K562 (cell line): ENCODE measurements around the gene GET4. TPM values are rescaled to one million over a fixed set of nuclear protein-coding genes. Genes with fewer than 3 reads are reported as not detected.

Experiments used
- ATAC-seq: fragments of 200-7000 bp; cut with Tn5 transposase; 3 replicates; pipeline ENCODE4 v1.9.1; 2020; ENCODE audit warnings: moderate library complexity
- BruUV-seq: library from RNA; stranded (reverse); fragments of 400-500 nt; replicated peaks from 2 replicates; lab custom pipeline; 2021; lab: Mats Ljungman, UMichigan
- CTCF ChIA-PET: fragments of 300-600 bp; formaldehyde crosslinking; extraction: SDS; loops from one replicate; lab custom pipeline; 2021; ENCODE audit warnings: low intra/inter-chr PET ratio; lab: Yijun Ruan, JAX
- POLR2A ChIA-PET: fragments of 300-600, 350-650 bp; sonication (Branson Sonifier 250); formaldehyde crosslinking; extraction: SDS; loops from one replicate; lab custom pipeline; 2021; ENCODE audit warnings: antibody characterized with exemption, inconsistent platforms; lab: Yijun Ruan, JAX
- DNase-seq, 4 experiments: peaks; one replicate each; pipeline versions ENCODE4 v3.0.0 to v3.0.0-alpha.2; 2011 to 2018; ENCODE audit warnings: low spot score in 3 of 4, mixed read lengths in 3 of 4; ENCODE audit errors: extremely low read depth in 1 of 4
- FAIRE-seq: peaks from 2 replicates; lab custom pipeline; 2011; peaks lifted over from hg19 to GRCh38; lab: Jason Lieb, UNC
- H2AFZ ChIP-seq: 2 replicates; pipeline ENCODE4 v1.6.0; 2011; ENCODE audit warnings: low read depth, low read length, control low read depth, inconsistent platforms
- H3K27ac ChIP-seq: fragments of 200-600 bp; 3 replicates; pipeline ENCODE4 v1.8.0; 2011; ENCODE audit warnings: low read depth, mild to moderate bottlenecking, control low read depth, inconsistent platforms, low read length, moderate library complexity, mixed read lengths; ENCODE audit errors: extremely low read depth
- H3K27me3 ChIP-seq, 2 experiments: fragments of 300-600 bp in 1 of 2; 2 replicates in 1 of 2; 3 replicates in 1 of 2; pipeline versions ENCODE4 v1.6.0 to v1.8.0; 2011; ENCODE audit warnings: inconsistent platforms in 2 of 2, low read length in 2 of 2, mild to moderate bottlenecking in 1 of 2, mixed read lengths in 1 of 2, moderate library complexity in 1 of 2; ENCODE audit not compliant: control insufficient read depth in 2 of 2, insufficient read depth in 2 of 2
- H3K36me3 ChIP-seq: fragments of 300-600 bp; 3 replicates; pipeline ENCODE4 v1.8.0; 2011; ENCODE audit warnings: mild to moderate bottlenecking, low read length, inconsistent platforms; ENCODE audit not compliant: control insufficient read depth, insufficient read depth
- H3K4me1 ChIP-seq, 2 experiments: fragments of 200-600 bp in 1 of 2; replicated peaks in 1 of 2; 2 replicates in 1 of 2; 3 replicates in 1 of 2; pipeline versions ENCODE4 v1.5.1 to v1.8.0; 2011; ENCODE audit warnings: inconsistent platforms in 2 of 2, low read length in 2 of 2, mild to moderate bottlenecking in 1 of 2, mixed read lengths in 1 of 2, moderate library complexity in 1 of 2; ENCODE audit not compliant: control insufficient read depth in 2 of 2, insufficient read depth in 2 of 2
- H3K4me2 ChIP-seq: 2 replicates; pipeline ENCODE4 v1.6.1; 2011; ENCODE audit warnings: low read length, control low read depth, inconsistent platforms, mixed read lengths; ENCODE audit not compliant: insufficient read depth
- H3K4me3 ChIP-seq: fragments of 200-600 bp; sonication (generic), shearing (Covaris generic); 2 replicates; pipeline ENCODE4 v1.5.1; 2016; ENCODE audit warnings: control low read depth, inconsistent platforms
- H3K79me2 ChIP-seq: fragments of 200-600 bp; 3 replicates; pipeline ENCODE4 v1.8.0; 2011; ENCODE audit warnings: low read length, inconsistent platforms; ENCODE audit not compliant: control insufficient read depth, insufficient read depth
- H3K9ac ChIP-seq, 2 experiments: 2 replicates each; pipeline versions ENCODE4 v1.6.0 to v1.6.1; 2011; ENCODE audit warnings: low read depth in 2 of 2, low read length in 2 of 2, control low read depth in 1 of 2, inconsistent platforms in 1 of 2, mild to moderate bottlenecking in 1 of 2, mixed read lengths in 1 of 2; ENCODE audit not compliant: insufficient read depth in 1 of 2
- H3K9me1 ChIP-seq: one replicate; pipeline ENCODE4 v1.6.0; 2011; ENCODE audit warnings: inconsistent platforms, mild to moderate bottlenecking, low read length, moderate library complexity; ENCODE audit not compliant: control insufficient read depth, insufficient read depth
- H3K9me3 ChIP-seq: replicated peaks from 2 replicates; pipeline ENCODE4 v1.5.1; 2011; ENCODE audit warnings: low read depth, low read length, inconsistent platforms; ENCODE audit not compliant: control insufficient read depth, insufficient read depth
- H4K20me1 ChIP-seq: replicated peaks from 2 replicates; pipeline ENCODE4 v1.6.1; 2011; ENCODE audit warnings: low read length, inconsistent platforms, mixed read lengths; ENCODE audit not compliant: control insufficient read depth, insufficient read depth
- ATF1 ChIP-seq, 2 experiments: fragments of 450-650 bp in 1 of 2; IDR thresholded peaks; 2 replicates each; pipeline ENCODE4 v1.6.1; 2016; ENCODE audit warnings: missing compliant biosample characterization in 1 of 2, missing genetic modification characterization in 1 of 2
- CHCHD3 ChIP-seq: fragments of 250-450 bp; sonication (Bioruptor Pico); IDR thresholded peaks from 2 replicates; pipeline ENCODE4 v2.1.2; 2022; ENCODE audit warnings: mild to moderate bottlenecking
- EGR1 ChIP-seq: fragments of 450-650 bp; conservative IDR thresholded peaks from 2 replicates; pipeline ENCODE4 v1.6.1; 2017; ENCODE audit warnings: mild to moderate bottlenecking
- FOXK1 ChIP-seq: sonication (generic); formaldehyde crosslinking; IDR thresholded peaks from 2 replicates; pipeline ENCODE4 v1.8.0; 2022; ENCODE audit warnings: missing genetic modification reagents, mild to moderate bottlenecking, borderline replicate concordance
- FOXK2 ChIP-seq, 2 experiments: fragments of 450-650 bp; IDR thresholded peaks in 1 of 2; conservative IDR thresholded peaks in 1 of 2; 2 replicates each; pipeline ENCODE4 v1.6.1; 2016; ENCODE audit warnings: low read depth in 2 of 2, mild to moderate bottlenecking in 1 of 2
- JUND ChIP-seq, 2 experiments: IDR thresholded peaks; 2 replicates in 1 of 2; 3 replicates in 1 of 2; pipeline ENCODE4 v1.6.1; 2011; ENCODE audit warnings: borderline replicate concordance in 2 of 2, low read depth in 2 of 2, low read length in 2 of 2, improper control_type of control experiment in 1 of 2, missing biosample characterization in 1 of 2, missing genetic modification characterization in 1 of 2, missing genetic modification reagents in 1 of 2
- MAZ ChIP-seq, 2 experiments: fragments of 450-650 bp in 1 of 2; sonication (generic) in 1 of 2; formaldehyde crosslinking; IDR thresholded peaks in 1 of 2; conservative IDR thresholded peaks in 1 of 2; 2 replicates each; pipeline versions ENCODE4 v1.4.0 to v1.5.0; 2020; ENCODE audit warnings: mild to moderate bottlenecking in 1 of 2, missing genetic modification reagents in 1 of 2
- MCM3 ChIP-seq: fragments of 450-650 bp; IDR thresholded peaks from 2 replicates; pipeline ENCODE4 v1.6.1; 2016
- MEIS2 ChIP-seq: fragments of 450-650 bp; IDR thresholded peaks from 2 replicates; pipeline ENCODE4 v1.6.1; 2014; ENCODE audit warnings: mild to moderate bottlenecking; ENCODE audit not compliant: partially characterized antibody
- NFIC ChIP-seq: fragments of 450-650 bp; IDR thresholded peaks from 2 replicates; pipeline ENCODE4 v1.6.1; 2017; ENCODE audit warnings: mild to moderate bottlenecking, inconsistent platforms
- NR2C1 ChIP-seq, 2 experiments: fragments of 450-650 bp; IDR thresholded peaks; 2 replicates each; pipeline ENCODE4 v1.6.1; 2017; ENCODE audit warnings: mild to moderate bottlenecking in 2 of 2, antibody characterized with exemption in 1 of 2, inconsistent platforms in 1 of 2, missing compliant biosample characterization in 1 of 2, missing genetic modification characterization in 1 of 2
- TAF15 ChIP-seq: fragments of 200-400 bp; formaldehyde crosslinking; IDR thresholded peaks from 2 replicates; pipeline ENCODE4 v1.6.1; 2017; ENCODE audit warnings: mild to moderate bottlenecking, low read depth, low read length, moderate library complexity
- TSC22D4 ChIP-seq: fragments of 450-650 bp; IDR thresholded peaks from 2 replicates; pipeline ENCODE4 v1.6.1; 2016; ENCODE audit warnings: missing genetic modification characterization, missing biosample characterization, control low read depth
- WGBS: fragments of 100-300 bp; shearing (Covaris generic); methylation state at CpG from one replicate; pipeline ENCODE4 v1.1.6; 2016; ENCODE audit warnings: low coverage, mixed read lengths; ENCODE audit not compliant: insufficient coverage; ENCODE audit errors: missing lambda C conversion rate; 5-methylcytosine and 5-hydroxymethylcytosine counted together
- in situ Hi-C: fragments of 300-500 bp; cut with MboI; formaldehyde crosslinking; loops from 4 replicates; pipeline ENCODE4 v1.15.0; 2018; ENCODE audit warnings: inconsistent platforms, mixed read lengths
- intact Hi-C: fragments of 100-400 bp; cut with micrococcal nuclease; formaldehyde crosslinking; loops from 2 replicates; pipeline ENCODE4 v1.14.2; 2022
- polyA plus RNA-seq, 8 experiments: library from polyadenylated mRNA; depleted of rRNA in 4 of 8; stranded (reverse) in 5 of 8; unstranded in 3 of 8; fragments of >200 nt; fragmentation: Nextera tagmentation in 2 of 8; fragmentation: Illumina TruSeq in 1 of 8; extraction: Ambion mirVana in 2 of 8; extraction: Trizol in 1 of 8; gene quantifications; 2 replicates each; pipeline versions ENCODE4 v1.2.1 to v1.2.3, GENCODE V29; 2011 to 2014; ENCODE audit warnings: inconsistent platforms in 1 of 8, missing spikeins in 1 of 8
- total RNA-seq, 7 experiments: library from RNA; depleted of rRNA in 6 of 7; stranded (reverse); fragments of >200 nt in 6 of 7; fragmentation: Illumina TruSeq in 2 of 7; extraction: Trizol in 2 of 7; gene quantifications; 2 replicates each; pipeline versions ENCODE4 v1.2.1 to v1.2.3, GENCODE V29; 2011 to 2021; ENCODE audit warnings: low replicate concordance in 1 of 7
- TF ChIP-seq, protein P1 (sequence below): fragments of 450-650 bp; conservative IDR thresholded peaks from 2 replicates; pipeline ENCODE4 v1.6.1; 2016; ENCODE audit warnings: missing genetic modification characterization, low read depth, mild to moderate bottlenecking, control low read depth, missing compliant biosample characterization

GET4 gene
- total and polyA plus RNA-seq, 9 of the 15 experiments (the other 6 are each of a cell fraction or from before 2014, with no cell fraction given), result 0.99 to 122 (median 40.4) TPM

DNA sequence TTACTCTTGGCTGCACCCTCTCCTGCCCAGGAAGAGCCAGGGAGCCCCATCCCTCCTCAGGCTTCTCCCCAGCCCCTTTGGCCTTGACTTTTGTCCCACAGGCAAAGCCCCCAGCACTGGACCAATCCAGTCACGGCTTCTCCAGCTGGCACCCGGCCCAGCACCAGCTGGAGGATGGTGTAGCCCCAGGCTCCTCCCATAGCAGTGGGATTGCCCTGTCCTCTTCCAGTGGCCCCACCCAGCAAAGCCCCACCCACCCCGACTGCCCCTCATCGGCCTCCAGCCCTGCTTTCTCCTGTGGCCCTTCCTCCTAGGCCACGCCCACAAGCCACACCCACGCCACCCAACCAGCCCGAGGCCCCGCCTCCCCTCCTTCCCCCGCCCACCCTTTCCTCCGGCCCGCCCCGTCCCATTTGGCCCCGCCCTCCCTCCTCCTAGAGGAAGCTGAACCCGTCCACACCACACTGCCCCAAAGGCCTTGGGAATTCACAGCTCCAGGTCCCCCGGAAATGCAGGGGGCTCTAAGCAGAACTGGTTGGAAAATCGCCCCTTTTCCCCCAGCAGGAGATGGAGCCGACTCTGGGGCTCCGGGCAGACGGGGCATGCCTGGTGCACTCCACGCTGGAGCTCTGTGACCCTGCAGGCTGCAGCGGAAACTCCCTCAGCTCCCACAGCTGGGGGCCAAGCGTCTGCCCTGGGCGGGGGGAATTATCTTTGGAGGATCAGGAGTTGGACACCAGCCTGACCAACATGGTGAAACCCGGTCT, 25.2 kb downstream of the GET4 start:
- WGBS, result 6% methylated on average over 6 of the region's 24 CpGs
- intact Hi-C loops, result no loop called here
- H3K4me1 ChIP-seq, result peaks cover 28 to 74% of the 10 kb centered on the region in 2 experiments
- H3K4me2 ChIP-seq, result peak overlapping the region; percentile 74
- DNase-seq (peak; percentile 94 to 100 (median 100)), FAIRE-seq (peak; percentile 82), ATAC-seq (peak; percentile 91)
- H3K27ac ChIP-seq, result no peak overlapping the region
- H3K4me3 ChIP-seq, result peak overlapping the region; percentile 27; the same call in 1 of the 2 replicates
- in situ Hi-C loops, result no loop called here
- CTCF ChIA-PET, result no interaction called here
- H3K27me3 ChIP-seq, result peaks cover 9 to 19% of the 10 kb centered on the region in 2 experiments; a peak in 1 of 5 replicates
- no peaks in the 10 kb centered on the region for H3K9me1 ChIP-seq
- H4K20me1 ChIP-seq, result no peaks in the 10 kb centered on the region; the same call in 1 of the 2 replicates
- H3K79me2 ChIP-seq, result no peaks in the 10 kb centered on the region
- peak overlapping the region in 1 of 2 experiments; percentile 84; a peak in 2 of 4 replicates for H3K9ac ChIP-seq
- peaks cover 17% of the 10 kb centered on the region; the same call in 2 of the 3 replicates for H3K36me3 ChIP-seq
- no TSS peak for BruUV-seq
- peak overlapping the region; percentile 99 for H2AFZ ChIP-seq
- no peaks in the 10 kb centered on the region for H3K9me3 ChIP-seq
- POLR2A ChIA-PET, result interaction anchor here (0.6 to 2.5 kb wide), 10 partner anchors 9 to 648 kb away, joined by 3 to 8 read pairs (median 4); partner anchors contain the start of genes COX19 and GET4
- TF ChIP-seq NR2C1 (IDR thresholded peaks at IDR 0.05), result no peak
- no peak for TF ChIP-seq NR2C1 (tag; IDR thresholded peaks at IDR 0.05)
- TF ChIP-seq JUND (IDR thresholded peaks at IDR 0.05; ENCODE audit: borderline replicate concordance, low read depth, low read length), result no peak
- TF ChIP-seq JUND (tag; IDR thresholded peaks at IDR 0.05; ENCODE audit: borderline replicate concordance, low read depth, low read length), result no peak
- TF ChIP-seq ATF1 (CRISPR knock-in tag; IDR thresholded peaks at IDR 0.05), result no peak
- TF ChIP-seq ATF1 (tag; IDR thresholded peaks at IDR 0.05), result no peak
- 0 out of 2 replicates have a peak, but pooled peaks have one; percentile 19 for TF ChIP-seq EGR1
- TF ChIP-seq, protein P1, sequence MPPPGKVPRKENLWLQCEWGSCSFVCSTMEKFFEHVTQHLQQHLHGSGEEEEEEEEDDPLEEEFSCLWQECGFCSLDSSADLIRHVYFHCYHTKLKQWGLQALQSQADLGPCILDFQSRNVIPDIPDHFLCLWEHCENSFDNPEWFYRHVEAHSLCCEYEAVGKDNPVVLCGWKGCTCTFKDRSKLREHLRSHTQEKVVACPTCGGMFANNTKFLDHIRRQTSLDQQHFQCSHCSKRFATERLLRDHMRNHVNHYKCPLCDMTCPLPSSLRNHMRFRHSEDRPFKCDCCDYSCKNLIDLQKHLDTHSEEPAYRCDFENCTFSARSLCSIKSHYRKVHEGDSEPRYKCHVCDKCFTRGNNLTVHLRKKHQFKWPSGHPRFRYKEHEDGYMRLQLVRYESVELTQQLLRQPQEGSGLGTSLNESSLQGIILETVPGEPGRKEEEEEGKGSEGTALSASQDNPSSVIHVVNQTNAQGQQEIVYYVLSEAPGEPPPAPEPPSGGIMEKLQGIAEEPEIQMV (tag), result no peak
- TF ChIP-seq FOXK1, result no peak
- TF ChIP-seq MCM3, result no peak
- no peak for TF ChIP-seq TAF15
- TF ChIP-seq TSC22D4, result no peak
- TF ChIP-seq CHCHD3 (CRISPR knock-in tag), result no peak
- TF ChIP-seq MAZ (CRISPR knock-in tag; conservative IDR thresholded peaks at IDR 0.05 in 1 of 2, IDR thresholded peaks at IDR 0.05 in 1 of 2), result peak in 1 of 2 experiments; percentile 57; a peak in 2 of 4 replicates
- TF ChIP-seq MEIS2, result no peak
- peak; percentile 89 for TF ChIP-seq NFIC
- no peak for TF ChIP-seq FOXK2 (conservative IDR thresholded peaks at IDR 0.05 in 1 of 2, IDR thresholded peaks at IDR 0.05 in 1 of 2; ENCODE audit: low read depth in 2 of 2)
